Measurements from ENCODE around the gene SERTAD1.

DNA sequence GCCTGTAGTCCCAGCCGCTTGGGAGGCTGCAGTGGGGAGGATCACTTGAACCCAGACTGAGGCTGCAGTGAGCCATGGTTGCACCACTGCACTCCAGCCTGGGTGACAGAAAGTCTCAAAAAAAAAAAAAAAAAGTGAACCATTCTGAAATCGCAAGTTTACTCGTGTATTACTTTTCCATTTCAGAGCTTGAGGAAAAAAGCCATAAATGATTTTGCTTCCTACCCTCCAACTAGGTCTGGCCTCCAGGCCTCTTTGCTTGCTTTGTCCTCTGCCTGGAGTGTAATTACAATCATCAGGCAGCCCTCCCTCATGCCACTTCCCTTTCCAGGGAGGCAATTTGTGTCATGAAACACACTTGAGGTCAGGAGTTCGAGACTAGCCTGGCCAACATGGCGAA, 31.3 kb upstream of the SERTAD1 start:
- TF ChIP-seq, protein P1, sequence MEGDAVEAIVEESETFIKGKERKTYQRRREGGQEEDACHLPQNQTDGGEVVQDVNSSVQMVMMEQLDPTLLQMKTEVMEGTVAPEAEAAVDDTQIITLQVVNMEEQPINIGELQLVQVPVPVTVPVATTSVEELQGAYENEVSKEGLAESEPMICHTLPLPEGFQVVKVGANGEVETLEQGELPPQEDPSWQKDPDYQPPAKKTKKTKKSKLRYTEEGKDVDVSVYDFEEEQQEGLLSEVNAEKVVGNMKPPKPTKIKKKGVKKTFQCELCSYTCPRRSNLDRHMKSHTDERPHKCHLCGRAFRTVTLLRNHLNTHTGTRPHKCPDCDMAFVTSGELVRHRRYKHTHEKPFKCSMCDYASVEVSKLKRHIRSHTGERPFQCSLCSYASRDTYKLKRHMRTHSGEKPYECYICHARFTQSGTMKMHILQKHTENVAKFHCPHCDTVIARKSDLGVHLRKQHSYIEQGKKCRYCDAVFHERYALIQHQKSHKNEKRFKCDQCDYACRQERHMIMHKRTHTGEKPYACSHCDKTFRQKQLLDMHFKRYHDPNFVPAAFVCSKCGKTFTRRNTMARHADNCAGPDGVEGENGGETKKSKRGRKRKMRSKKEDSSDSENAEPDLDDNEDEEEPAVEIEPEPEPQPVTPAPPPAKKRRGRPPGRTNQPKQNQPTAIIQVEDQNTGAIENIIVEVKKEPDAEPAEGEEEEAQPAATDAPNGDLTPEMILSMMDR (IDR thresholded peaks at IDR 0.05; ENCODE audit: low read length): no peak
- no peak for TF ChIP-seq EZH2 (IDR thresholded peaks at IDR 0.05; ENCODE audit: borderline replicate concordance, low read length)

All from OCI-LY1 (cell line).